Fibroblast of skin of left biceps (primary cell): ENCODE measurements around the gene PSKH1.
"Not testable (repeated sequence)": the region's sequence is repeated elsewhere in the genome, so short reads cannot be mapped to it uniquely, and the experiment has no call there.

ENCODE experiments used
- DNase-seq, 2 experiments: peaks; one replicate each; pipeline ENCODE4 v3.0.0-alpha.2; 2013; ENCODE audit warnings: low read depth in 2 of 2

The PSKH1 gene

GRCh38 chr16:67892899-67893742 lies at the start of gene PSKH1:
PSKH1 (plus strand) TSS chr16:67893254; CDS start chr16:67908750, 15,496 bp downstream.
- peak; percentile 82 to 89 for DNase-seq

- DNase-seq, result no peak
These were observed 49.7 kb upstream of the PSKH1 start for GRCh38 chr16:67843343-67843765.

DNA sequence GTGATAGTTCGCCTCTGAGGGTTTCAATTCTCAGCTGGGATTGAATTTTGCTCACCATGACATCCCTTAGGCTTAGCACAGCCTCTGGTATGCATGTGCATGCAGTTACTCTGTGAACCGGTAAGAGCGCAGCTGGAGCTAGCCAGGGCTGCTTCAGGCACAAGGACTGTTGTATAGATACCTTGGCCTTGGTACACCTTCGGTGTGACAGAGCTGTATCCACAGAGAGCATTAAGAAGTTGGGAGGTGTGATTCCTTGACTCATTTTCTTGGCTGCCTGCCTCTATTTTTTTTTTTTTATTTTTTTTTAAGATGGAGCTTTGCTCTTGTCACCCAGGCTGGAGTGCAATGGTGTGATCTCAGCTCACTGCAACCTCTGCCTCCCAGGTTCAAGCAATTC lies 48.6 kb upstream of the PSKH1 start:
- no peak for DNase-seq

DNA sequence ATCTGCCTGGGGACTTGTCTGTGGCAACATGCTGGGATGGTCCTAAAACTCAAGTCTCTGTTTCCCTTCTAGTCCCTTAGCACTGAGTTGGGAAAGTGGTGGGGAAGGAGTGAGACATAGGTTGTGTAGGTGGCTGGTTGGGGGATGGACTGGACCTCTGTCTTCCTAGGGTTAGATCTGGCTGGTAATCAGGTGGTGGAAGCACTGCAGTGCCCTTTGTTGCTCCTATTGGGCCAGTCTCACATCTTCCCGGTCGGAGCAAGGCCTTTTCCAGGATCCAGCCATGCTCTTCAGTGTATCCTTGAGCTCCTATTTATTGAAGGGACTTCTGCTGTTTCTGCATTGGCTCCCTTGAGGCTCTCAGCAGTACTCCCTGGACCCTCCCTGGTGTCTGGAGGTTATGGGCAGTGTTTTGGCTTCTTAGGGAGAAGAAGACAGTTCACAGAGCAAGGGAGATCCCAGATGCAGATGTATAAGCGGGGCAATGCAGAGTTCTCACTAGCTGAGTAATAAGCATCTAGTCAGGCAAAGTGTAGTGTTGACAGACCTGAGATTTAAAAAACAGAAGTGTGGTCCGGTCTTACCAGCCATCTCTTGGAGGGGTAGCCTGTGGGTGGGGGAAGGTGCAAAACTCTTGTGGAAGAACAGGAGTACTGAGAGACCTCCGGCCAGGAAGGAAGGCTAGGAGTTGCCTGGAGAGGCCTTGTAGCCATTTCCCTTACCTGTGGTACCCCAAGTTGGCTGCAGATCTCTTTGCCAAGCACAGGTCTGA lies 47.6 kb upstream of the PSKH1 start:
- DNase-seq, result no peak

GRCh38 chr16:67846063-67846319 lies 47.1 kb upstream of the PSKH1 start:
- DNase-seq, result no peak

GRCh38 chr16:67846320-67847063 lies 46.6 kb upstream of the PSKH1 start, which contains the start of gene NUTF2:
NUTF2 (plus strand) TSS chr16:67846933; CDS start chr16:67865131, 18,198 bp downstream.
- peak; percentile 87 to 88 for DNase-seq

DNA sequence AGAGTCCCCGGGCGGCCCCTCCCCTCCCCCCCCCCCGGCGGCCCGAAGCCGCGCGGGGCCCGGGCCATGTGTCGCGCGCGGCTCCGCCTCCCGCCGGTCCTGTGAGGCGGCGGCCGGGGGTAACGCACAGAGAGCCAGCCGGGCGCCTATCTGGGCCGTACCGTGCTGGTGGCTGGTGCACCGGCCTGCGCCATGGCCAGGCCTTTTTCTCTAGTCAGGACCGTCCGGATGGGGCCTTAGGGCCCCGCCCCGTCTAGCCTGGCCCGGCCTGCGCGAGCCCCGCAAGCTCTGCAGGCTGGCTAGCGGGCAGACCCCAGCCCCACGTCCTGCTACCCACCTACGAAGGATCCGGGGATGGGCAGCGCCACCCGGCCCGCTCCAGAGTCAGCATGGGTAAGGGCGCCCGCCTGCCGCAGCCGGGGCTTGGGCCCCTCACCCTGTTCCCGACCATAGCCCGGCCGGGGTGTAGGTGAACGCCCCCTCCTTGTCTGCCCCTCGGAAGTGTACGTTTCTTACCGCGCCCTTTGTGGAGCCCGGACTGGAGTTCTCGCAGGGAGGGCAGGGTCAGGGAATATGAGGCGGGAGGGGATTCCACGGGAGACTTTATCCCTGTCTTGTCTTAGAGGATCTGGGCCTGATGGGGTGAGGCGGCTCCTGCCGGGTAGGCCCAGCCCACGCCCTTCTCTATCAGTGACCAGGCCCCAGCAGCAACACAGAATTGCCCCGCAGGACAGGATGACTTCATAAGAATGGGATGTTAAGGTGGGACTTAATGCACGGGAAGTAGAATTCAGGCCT lies 45.8 kb upstream of the PSKH1 start, which contains the start of gene CENPT:
Gene CENPT (minus strand): TSS at position 630 of the 798 bp plus-strand sequence. CDS start 13,834 bp downstream, outside the sequence.
- no peak for DNase-seq

GRCh38 chr16:67848118-67848517 lies 44.9 kb upstream of the PSKH1 start:
- DNase-seq, result no peak

GRCh38 chr16:67853670-67854069 lies 39.4 kb upstream of the PSKH1 start:
- DNase-seq, result no peak

- no peak for DNase-seq
These were observed 37.3 kb upstream of the PSKH1 start for GRCh38 chr16:67855789-67856188.

GRCh38 chr16:67856927-67857546 lies 36.0 kb upstream of the PSKH1 start:
- DNase-seq, result no peak

GRCh38 chr16:67857547-67858233 lies 35.4 kb upstream of the PSKH1 start:
- DNase-seq, result no peak

- DNase-seq, result no peak
These were observed 34.6 kb upstream of the PSKH1 start for GRCh38 chr16:67858500-67858899.

DNA sequence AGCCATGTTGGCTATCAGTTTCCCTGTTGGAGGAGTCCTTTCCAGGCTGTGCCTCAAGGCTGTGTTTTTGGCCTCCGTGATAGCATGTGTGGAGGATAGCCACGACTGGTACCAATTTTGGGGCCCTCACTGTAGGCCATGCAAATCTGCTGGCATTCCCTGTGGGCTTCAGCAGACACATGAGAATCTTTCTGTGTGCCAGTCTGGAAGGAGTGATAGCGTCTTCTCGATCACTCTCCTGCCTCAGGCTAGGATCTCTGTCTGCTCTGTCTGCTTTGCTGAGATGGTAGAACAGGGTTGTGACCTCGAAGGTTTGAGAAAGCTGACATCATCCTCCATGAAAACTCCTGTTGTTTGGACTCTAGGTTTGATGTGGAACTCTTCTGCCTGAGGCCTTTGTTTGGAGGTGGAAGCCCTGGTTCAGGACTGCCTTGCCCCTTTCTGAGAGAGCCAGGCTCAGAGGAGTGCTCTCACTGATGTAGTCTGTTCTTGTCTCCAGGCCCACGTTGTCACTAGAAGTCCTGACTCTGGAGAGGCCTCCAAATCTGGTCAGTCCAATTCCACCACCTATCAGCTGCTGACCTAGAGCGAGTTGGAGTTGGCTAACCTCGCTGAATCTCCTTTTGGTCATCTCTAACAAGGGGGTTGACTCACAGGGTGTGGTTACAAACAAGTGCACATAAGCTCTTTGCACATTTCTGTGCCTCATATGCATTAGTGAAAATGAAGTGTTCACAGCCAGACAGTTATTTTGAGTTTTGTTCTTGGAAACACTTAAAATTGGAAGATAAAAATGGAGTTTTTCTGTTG lies 32.3 kb upstream of the PSKH1 start:
- no peak for DNase-seq

DNA sequence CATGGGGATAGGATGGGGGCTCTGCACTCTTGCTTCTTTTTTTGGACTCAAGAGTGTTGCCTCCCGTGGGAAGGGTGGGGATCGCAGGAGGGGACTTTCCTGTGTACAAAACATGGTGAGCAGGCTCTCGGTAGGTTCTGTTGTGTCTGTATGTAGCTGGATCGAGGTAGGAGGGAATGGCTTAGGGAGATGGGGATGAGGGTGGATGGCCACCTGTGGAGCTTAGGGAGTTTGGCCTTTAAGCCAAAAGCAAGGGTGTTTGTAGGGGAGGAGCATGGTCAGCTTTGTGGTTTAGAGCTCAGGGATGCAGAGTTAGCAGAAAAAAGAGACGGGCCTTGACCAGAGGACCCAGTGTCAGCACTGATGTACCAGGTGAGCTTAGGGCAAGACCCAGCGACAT lies 31.2 kb upstream of the PSKH1 start:
- DNase-seq, result no peak

- no peak for DNase-seq
These were observed 30.2 kb upstream of the PSKH1 start for GRCh38 chr16:67862623-67863583.

GRCh38 chr16:67864044-67864443 lies 29.0 kb upstream of the PSKH1 start:
- DNase-seq, result not testable (repeated sequence)

- DNase-seq, result no peak
These were observed 28.5 kb upstream of the PSKH1 start for GRCh38 chr16:67864594-67864993.
